MM.1S (cell line): ENCODE data around the gene ATP6V0B.

Source experiments
- EZH2 ChIP-seq: fragments of 300-600 bp; sonication (generic); optimal IDR thresholded peaks from 2 replicates; pipeline ENCODE3; 2017; ENCODE audit warnings: low read depth, mild to moderate bottlenecking, antibody characterized with exemption, low read length, mixed read lengths
- EZH2phosphoT487 ChIP-seq: fragments of 300-600 bp; sonication (generic); IDR thresholded peaks from 2 replicates; pipeline ENCODE4 v1.6.1; 2018; ENCODE audit warnings: antibody characterized with exemption, low read length
- TF ChIP-seq, protein P1 (sequence below): fragments of 300-600 bp; sonication (generic); IDR thresholded peaks from 2 replicates; pipeline ENCODE4 v1.5.1; 2016; ENCODE audit warnings: antibody characterized with exemption, low read length, mixed read lengths

DNA sequence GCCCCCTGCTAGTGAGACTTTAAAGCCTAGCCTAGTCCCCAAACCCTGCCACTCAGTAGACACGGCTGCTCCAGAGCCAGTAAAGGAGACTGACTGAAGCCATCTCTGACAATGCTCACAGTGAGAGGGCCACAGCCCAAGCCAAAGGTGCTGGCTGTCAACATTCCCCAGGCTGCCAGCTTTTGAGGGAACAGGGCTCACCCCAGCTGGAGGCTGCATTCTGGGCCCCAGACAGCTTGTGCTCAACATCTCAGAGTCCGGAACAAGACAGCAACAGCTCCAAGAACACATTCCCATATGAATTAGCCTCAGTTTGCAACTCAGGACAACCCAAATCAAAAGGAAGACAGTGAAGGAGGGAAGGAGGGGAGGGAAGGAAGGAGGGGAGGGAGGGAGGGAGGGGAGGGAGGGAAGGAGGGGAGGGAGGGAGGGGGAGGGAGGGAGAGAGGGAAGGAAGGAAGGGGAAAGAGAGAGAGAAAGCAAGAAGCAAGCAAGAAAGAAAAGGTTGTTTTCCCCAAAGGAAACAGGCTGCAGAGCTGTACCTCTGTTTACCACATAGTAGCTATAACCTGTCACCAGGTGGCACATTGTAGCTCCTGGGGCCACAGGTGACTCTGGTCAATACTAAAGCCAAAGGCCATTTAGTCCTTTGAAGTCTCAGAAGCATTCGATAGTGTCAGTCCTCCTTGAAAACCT, 35.7 kb upstream of the ATP6V0B start:
- TF ChIP-seq, protein P1, sequence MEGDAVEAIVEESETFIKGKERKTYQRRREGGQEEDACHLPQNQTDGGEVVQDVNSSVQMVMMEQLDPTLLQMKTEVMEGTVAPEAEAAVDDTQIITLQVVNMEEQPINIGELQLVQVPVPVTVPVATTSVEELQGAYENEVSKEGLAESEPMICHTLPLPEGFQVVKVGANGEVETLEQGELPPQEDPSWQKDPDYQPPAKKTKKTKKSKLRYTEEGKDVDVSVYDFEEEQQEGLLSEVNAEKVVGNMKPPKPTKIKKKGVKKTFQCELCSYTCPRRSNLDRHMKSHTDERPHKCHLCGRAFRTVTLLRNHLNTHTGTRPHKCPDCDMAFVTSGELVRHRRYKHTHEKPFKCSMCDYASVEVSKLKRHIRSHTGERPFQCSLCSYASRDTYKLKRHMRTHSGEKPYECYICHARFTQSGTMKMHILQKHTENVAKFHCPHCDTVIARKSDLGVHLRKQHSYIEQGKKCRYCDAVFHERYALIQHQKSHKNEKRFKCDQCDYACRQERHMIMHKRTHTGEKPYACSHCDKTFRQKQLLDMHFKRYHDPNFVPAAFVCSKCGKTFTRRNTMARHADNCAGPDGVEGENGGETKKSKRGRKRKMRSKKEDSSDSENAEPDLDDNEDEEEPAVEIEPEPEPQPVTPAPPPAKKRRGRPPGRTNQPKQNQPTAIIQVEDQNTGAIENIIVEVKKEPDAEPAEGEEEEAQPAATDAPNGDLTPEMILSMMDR = no peak
- TF ChIP-seq EZH2phosphoT487 (no peak), EZH2 (no peak)
